NCI-H1694 (cell line): ENCODE measurements around the gene APCDD1L.
"Not testable (repeated sequence)": the region's sequence is repeated elsewhere in the genome, so short reads cannot be mapped to it uniquely, and the experiment has no call there.

ENCODE experiments used
- DNase-seq: peaks from one replicate; lab custom pipeline; 2025; lab: John Stamatoyannopoulos, UW

Gene APCDD1L

DNA sequence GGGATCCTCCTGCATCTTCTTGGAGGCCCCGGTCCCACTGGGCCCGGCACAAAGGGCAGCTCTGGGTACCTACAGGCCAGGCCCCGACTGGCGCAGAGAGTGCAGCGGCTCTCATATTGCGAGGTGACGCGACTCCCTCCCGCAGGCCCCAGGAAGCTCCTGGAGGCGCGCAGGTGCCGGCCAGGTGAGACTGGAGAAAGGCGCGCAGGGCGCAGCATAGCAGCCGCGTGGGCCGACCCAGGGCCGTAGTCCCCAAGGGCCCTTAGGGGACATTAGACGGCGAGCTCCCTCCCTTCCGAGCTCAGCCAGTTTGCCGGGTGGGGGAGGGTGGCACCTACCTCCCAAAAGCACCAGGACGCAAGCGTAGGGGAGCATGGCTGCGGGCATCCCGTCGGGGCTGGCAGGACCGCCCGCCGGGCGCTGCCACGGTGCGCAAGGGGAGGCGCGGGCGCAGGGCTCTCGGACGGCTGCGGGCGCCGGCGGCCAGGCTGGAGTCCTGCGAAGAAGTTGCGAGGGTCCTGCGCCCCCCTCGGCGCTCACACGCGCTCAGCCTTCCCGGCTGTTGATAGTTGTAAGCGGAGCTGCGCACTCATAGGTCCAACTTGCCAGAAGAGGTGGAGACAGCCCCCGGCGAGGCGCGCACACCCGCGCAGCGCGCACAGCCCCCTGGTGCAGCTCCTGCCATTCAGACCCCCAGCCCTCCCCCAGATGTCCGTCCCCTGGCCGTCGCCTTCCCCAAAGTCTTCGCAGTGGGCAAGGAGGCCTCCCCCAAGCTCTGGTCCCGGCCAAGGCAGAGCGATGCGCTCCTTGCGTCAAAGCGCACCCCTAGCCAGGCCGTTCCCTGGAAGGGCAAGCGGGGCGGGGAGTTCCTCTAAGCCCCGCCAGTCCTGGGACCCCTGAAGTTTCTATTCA is 622 bp downstream of the APCDD1L start:
- DNase-seq: no peak

DNA sequence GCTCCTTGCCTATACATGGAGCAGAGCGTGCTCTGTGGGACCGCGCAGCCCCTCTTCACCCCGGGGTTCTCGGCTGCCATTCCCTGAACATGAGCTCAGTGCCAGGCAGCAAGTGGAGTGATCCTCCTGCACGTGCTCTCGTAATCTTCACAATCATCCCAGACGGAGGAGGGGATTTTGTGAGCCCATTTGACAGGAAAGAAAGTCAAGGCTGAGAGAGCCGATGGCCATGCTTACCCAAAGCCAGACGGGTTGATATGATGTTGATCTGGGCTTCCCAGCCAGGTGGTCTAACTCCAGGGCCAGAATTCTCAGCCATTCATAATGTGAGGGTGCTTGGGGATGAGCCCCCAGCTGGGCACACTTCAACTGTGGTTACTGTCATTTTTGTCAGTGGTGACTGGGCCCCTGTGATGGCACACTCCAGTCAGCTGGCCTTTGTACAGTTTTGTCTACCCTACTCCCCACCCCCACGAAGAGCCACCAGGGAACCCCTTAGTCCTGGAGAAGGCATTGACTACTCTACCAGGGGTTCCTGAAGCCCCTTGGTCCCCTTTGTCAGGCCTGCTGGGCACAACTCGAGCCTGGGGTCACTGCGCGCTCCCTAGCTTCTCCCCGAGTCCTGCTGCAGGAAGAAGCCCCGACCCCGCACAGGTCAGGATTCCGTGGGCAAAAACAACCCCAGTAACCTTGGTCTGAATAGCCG is 1.5 kb downstream of the APCDD1L start:
- DNase-seq: no peak

GRCh38 chr20:58512808-58513552 is 2.2 kb downstream of the APCDD1L start:
- no peak for DNase-seq

GRCh38 chr20:58511861-58512260 is 3.3 kb downstream of the APCDD1L start:
- DNase-seq: no peak

DNA sequence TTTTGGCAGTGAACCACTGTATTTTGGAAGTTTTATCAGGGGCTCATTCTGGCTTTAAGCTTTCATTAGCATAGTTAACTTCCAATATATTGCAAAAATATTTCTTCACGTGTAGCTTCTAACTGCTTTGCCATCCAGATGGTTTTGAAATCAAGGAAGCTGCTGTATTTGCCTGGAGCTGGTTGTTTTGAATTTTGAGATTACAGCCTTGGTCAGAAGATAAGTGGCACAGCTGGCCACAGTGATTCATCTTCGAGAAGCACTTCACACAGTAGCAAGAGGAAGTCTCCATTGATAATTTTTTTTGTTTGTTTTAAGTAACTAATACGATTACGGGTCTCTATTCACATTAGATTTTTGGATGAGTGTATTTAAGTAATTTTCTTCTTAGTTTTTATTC is 3.8 kb downstream of the APCDD1L start:
- no peak for DNase-seq

DNA sequence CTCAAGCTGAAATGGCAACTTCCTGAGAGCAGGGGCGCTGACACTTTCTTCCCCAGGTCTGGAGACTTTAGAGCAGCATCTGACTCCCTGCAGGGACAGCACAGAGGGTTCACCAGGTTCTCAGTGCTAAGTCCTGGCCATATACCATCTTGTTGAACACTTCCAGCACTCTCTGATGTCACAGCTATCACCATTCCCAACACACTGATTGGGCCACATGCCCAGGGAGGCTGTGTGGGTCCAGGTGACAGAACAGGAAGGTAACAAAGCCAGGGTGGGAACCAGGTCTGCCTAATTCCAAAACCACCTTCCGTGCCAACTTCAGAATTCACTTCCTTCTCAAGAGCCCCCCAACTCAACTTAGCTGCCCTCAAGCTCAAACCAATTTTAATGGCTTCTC is 4.3 kb downstream of the APCDD1L start:
- DNase-seq: no peak

- no peak for DNase-seq
Measured at GRCh38 chr20:58508762-58509395, 6.3 kb downstream of the APCDD1L start.

- not testable (repeated sequence) for DNase-seq
Measured at GRCh38 chr20:58506999-58507398, 8.2 kb downstream of the APCDD1L start.

DNA sequence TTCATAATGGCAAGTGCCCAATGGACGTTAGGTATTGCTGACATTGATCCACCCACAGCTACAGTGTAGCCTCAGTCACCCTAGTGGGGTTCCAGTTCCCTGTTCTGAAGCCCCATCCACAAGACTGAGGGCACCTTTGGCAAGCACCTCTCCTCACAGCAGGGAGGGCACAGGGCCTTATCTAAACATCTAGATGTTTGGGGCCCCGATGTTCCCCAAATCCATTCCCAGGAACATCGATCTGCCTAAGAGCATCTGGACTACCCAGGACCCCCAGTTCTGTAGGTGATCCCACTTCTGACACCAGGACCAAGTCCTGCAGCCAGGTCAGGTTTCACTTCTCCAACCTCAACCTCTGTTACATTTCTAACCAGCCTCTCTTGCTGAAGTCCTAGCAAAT is 10.6 kb downstream of the APCDD1L start:
- DNase-seq: no peak

DNA sequence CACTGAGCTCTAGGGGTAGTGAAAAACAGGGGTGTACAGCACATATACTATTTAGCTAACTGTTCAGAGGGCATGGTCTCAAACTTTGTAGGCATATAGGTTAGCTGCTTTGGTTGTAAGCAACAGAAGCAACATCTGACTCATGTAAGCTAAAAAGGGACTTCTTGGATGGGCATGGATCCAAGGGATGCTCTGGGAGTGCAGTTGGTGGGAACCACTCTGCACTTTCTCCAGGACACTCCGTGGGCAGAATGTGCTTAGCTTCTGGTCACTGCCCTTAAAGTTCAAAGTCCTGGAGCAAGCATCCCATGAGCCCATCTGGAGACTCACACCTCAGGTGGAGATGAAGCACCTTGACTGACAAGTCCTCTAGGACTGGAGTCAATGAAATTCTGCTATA is 11.5 kb downstream of the APCDD1L start:
- DNase-seq: no peak

- DNase-seq: no peak
Measured at GRCh38 chr20:58500256-58500655, 14.9 kb downstream of the APCDD1L start.

DNA sequence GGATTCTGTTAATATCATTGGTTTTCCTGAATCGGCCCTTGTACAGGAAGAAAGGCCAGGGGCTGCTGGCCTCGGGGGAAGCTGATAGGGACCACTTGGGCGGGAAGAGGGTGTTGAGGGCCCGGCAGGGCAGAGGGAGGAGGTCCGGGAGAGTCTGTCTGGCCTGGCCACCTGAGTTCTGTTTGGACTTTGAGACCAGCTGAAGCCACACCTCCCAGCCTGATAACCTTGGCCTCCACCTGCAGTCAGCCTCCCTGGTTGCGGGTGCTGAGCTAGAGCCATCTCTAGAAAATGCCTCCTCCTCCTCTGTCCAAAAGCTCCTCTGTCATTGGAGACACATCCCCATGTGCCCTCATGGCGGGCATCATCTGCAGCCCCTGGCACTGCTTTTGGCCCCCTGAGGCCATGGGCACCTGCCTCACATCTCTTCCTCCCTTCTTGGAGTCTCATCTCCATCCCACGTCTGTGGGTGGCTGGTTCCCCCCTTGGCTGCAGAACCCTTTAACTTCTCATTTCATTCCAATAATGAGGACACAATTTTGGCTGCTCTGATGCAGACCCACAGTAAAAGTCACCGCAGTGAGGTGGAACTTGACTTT is 16.6 kb downstream of the APCDD1L start:
- DNase-seq: no peak

DNA sequence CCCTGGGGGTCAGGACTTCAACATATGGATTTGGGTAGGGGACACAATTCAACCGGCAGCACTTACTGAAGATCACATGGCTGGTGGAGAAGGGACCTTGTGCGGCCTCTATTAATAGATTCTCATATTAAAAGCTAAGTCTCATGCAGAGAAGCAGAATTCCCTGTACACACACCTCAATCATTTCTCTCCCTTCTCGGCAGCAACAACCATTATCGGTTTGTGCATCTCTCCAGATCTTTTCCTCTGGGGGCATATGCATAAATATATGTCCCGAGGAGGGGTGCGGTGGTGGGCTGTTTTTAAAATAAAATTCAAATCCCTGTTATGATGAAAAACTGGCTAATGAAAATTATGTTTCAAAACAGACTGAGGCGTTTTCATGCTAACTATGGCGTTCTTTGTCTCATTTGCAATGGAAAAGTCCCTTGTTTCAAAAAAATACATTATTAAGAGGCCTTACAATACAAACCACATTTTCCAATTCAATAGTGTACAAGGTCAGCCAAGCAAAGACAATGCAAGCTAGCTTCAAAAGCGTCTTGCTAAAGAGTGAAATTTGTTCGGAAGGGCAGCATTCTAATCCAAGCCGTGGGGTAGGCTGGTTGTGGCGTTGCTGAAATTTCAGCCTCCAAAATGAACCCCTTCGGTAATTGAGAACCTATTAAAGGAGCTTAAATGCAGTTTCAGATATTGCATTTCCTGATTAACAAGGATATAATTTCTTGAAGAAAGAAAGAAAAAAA is 17.3 kb downstream of the APCDD1L start:
- DNase-seq: no peak

GRCh38 chr20:58497076-58497641 is 18.0 kb downstream of the APCDD1L start:
- DNase-seq: no peak

DNA sequence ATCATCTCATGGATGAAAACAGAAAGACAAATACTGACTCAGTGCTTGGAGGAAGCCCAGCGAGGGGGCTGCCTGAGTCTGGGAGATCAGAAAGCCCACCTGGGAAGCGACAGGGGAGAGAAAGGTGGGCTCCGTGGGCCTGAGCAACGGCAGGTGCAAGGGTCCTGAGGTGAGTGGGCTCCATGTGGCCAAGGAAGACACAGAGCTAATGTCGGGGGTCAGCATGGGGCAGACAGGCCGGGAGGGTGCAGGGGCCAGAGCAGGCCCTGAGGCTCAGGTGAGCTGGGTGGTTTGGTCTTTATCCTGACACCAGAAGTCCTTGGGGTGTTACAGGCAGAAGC is 18.8 kb downstream of the APCDD1L start:
- DNase-seq: no peak

DNA sequence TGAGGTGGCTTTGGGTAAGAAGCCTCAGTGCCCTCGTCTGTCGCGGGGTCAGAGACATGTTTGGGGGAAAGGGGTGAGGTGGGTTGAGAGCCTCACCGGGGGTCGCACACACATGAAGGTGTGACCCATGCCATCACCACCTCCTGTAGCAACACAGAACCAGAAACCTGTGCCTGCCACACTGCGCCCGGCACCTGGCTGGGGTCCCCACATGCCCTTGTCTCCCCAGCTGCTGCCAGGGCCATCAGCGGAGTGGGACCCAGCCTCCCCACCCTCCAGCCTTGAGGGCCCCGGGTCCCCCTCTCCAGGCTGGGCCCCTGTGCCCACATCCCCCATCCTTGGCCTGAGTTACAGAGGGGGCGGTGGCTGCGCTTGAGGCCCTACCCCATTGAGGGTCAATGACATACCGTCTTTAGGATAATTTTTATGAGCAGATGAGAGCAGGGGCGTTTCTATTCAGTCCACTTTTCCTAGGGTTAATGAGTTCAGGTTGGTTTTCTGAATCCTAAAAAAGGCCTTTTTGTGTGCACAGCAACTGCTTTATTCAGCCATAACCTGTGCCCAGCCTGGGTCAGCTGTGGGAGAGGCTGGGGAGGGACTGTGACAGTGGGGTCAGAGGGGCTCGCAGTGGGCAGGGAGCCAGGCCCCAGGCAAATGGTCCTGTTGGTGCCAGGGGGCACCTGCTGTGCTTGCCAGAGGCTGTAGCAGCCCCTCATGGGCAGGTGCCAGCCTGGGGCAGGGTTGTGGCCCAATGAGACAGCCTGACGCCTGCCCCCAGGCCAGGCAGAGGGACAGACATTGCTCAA is 19.4 kb downstream of the APCDD1L start:
- DNase-seq: no peak

DNA sequence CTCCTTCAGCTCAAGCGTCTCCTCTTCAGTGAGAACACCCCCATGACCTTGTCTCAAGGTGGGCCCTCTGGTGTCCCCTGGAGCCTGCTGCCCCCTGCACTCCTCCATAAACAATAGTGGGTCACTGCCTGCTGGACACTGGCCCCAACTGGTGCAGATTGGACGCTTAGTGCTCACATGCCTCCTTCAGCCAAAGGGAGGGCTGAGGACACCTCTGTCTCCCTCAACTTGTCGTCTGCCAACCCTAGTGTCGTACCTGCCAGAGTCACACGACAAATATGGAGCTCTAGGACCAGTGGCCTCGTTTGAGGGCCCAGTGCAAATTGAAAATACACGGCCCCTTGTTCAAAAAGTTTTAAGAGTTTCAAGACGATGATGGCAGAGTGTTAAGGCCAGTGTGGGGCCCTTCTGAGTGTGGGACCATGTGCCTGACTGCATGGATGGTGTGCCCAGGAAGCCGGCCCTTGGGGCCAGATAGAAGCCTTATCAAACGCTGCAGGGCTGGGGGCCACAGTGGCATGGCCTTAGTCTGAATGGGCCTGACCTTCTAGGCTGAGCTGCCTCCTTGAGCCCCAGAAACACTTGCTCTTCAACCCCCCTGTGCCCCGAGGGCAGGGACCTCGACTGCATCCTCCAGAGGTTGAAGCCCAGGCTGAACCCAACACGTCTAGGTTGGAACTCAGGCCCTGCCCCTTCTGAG is 20.1 kb downstream of the APCDD1L start:
- no peak for DNase-seq

GRCh38 chr20:58492795-58493524 is 22.2 kb downstream of the APCDD1L start:
- no peak for DNase-seq
